ENCODE data around the gene AOAH.
"Not testable (repeated sequence)": the region's sequence is repeated elsewhere in the genome, so short reads cannot be mapped to it uniquely, and the experiment has no call there.

The AOAH gene

GRCh38 chr7:36504216-36504615 lies 220.1 kb downstream of the AOAH start:
- DNase-seq: not testable (repeated sequence)

GRCh38 chr7:36497775-36498174 lies 226.5 kb downstream of the AOAH start:
- no peak for DNase-seq

DNA sequence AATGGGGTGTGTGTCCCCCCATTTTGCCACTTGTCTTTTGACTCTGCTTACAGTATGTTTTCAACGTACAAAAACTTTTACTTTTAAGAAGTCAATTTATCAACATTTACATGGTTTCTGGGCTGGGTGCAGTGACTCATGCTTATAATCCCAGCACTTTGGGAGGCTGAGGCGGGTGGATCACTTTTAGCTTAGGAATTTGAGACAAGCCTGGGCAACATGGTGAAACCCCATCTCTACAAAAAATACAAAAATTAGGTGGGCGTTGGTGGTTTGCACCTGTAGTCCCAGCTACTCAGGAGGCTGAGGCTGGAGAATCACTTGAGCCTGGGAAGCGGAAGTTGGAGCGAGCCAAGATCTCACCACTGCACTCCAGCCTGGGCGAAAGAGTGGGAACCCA lies 227.1 kb downstream of the AOAH start:
- not testable (repeated sequence) for DNase-seq

DNA sequence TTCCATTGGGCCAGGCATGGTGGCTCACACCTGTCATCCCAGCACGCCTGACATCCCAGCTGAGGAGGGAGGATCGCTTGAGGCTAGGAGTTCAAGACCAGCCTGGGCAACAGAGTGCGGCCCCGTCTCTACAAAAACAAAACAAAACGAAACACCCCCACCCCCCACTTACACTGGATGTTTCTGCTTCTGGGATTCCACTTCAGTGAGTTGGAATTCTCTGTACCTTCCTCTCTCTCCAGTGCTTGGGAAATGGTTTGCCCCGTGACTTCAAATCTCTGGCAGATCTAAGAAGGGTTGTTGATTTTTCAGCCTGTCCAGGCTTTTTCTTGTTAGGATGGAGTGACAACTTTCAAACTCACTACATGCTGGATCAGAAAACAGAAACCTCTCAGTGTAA lies 227.7 kb downstream of the AOAH start:
- no peak for DNase-seq

- DNase-seq: no peak
Observed at GRCh38 chr7:36491317-36491716, 233.0 kb downstream of the AOAH start.

- DNase-seq: no peak
Observed at GRCh38 chr7:36490419-36490830, 233.9 kb downstream of the AOAH start.

DNA sequence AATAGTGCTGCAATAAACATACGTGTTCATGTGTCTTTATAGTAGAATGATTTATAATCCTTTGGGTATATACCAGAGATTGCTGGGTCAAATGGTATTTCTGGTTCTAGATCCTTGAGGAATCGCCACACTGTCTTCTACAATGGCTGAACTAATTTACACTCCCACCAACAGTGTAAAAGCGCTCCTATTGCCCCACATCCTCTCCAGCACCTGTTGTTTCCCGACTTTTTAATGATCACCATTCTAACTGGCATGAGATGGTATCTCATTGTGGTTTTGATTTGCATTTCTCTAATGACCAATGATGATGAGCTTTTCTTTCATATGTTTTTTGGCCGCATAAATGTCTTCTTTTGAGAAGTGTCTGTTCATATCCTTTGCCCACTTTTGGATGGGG lies 235.6 kb downstream of the AOAH start:
- DNase-seq: not testable (repeated sequence)

GRCh38 chr7:36487756-36488336 lies 236.4 kb downstream of the AOAH start:
- DNase-seq: peak; percentile 53

- DNase-seq: no peak
Observed at GRCh38 chr7:36486336-36486735, 238.0 kb downstream of the AOAH start.

GRCh38 chr7:36484265-36484664 lies 240.0 kb downstream of the AOAH start:
- no peak for DNase-seq

- not testable (repeated sequence) for DNase-seq
Observed at GRCh38 chr7:36483853-36484252, 240.4 kb downstream of the AOAH start.

DNA sequence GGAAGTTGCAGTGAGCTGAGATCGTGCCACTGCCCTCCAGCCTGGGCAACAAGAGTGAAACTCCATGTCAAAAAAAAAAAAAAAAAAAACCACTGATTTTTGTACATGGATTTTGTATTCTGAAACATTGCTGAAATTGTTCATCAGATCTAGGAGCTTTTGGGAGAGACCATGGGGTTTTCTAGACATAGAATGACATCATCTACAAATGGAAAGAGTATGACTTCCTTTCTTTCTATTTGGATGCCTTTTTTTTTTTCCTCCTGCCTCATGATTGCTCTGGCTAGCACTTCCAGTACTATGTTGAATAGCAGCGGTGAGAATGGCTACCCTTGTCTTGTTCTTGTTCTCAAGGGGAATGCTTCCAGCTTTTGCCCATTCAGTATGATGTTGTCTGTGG lies 245.5 kb downstream of the AOAH start:
- no peak for DNase-seq

- DNase-seq: peak; percentile 16
Observed at GRCh38 chr7:36475381-36475780, 248.9 kb downstream of the AOAH start.

DNA sequence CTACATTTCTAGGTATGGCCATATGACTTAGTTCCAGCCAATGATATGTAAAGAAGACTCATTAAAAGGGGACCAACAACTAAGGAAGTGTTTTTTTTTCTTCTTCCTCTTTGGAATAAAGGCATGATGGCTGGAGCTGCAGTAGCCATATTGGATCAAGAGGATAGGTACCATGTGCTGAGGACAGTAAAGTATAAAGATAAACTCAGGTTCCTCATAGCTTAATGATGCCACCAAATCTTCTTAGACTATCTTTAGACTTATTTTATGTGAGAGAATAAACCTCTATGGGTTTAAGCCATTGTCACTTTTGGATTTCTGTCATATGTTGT lies 249.3 kb downstream of the AOAH start:
- DNase-seq: no peak

- no peak for DNase-seq
Observed at GRCh38 chr7:36474283-36475010, 249.8 kb downstream of the AOAH start.

- DNase-seq: peak; percentile 56
Observed at GRCh38 chr7:36473454-36474282, 250.6 kb downstream of the AOAH start.

DNA sequence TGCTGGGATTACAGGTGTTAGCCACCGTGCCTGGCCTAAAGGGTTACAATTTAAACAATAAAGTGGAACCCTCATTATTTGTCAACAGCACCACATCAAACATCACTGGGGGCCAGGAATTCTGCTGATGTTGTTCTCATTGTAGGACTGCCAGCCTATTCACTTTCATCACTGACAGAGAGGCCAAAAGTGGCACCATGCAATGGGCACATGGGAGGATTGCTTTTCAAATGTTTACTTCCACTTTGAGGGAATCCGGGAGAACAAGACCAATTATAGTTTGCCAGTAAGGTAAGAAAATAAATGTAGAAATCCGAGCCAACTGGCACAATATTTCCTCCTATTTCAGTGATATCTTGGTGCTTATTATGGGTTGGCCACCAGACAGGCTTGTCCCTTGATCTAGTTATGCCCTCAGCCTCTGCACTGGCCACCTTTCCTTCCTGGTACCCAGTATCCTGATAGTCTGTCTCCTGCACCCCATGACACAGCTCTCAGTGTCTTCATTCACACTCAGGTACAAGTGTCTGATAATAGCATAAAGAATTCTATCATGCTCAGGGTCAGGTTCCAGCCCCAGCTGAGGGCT lies 252.1 kb downstream of the AOAH start:
- DNase-seq: no peak

GRCh38 chr7:36469236-36469635 lies 255.1 kb downstream of the AOAH start:
- no peak for DNase-seq

GRCh38 chr7:36468370-36469101 lies 255.8 kb downstream of the AOAH start:
- DNase-seq: no peak

DNA sequence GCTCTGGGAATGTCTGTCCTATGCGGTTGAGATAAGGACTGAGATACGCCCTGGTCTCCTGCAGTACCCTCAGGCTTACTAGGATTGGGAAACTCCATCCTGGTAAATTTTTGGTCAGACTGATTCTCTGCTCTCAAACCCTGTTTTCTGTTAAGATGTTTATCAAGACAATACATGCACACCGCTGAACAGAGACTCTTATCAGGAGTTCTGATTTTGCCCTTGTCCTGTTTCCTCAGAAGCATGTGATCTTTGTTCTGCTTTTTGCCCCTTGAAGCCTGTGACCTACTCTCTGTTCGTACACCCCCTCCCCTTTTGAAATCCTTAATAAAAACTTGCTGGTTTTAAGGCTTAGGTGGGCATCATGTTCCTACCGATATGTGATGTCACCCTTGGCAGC lies 258.3 kb downstream of the AOAH start:
- not testable (repeated sequence) for DNase-seq

- no peak for DNase-seq
Observed at GRCh38 chr7:36464271-36464670, 260.0 kb downstream of the AOAH start.
